HG02981 (cell line): ENCODE data around the gene KIAA1586.
"Not testable (repeated sequence)": the region's sequence is repeated elsewhere in the genome, so short reads cannot be mapped to it uniquely, and the experiment has no call there.

Experiments used
- ATAC-seq: cut with Tn5 transposase; IDR thresholded peaks from one replicate; pipeline ENCODE4 v1.9.1; 2021; ENCODE audit warnings: mild to moderate bottlenecking, moderate library complexity; ENCODE audit not compliant: unreplicated experiment

Gene KIAA1586, protein sequence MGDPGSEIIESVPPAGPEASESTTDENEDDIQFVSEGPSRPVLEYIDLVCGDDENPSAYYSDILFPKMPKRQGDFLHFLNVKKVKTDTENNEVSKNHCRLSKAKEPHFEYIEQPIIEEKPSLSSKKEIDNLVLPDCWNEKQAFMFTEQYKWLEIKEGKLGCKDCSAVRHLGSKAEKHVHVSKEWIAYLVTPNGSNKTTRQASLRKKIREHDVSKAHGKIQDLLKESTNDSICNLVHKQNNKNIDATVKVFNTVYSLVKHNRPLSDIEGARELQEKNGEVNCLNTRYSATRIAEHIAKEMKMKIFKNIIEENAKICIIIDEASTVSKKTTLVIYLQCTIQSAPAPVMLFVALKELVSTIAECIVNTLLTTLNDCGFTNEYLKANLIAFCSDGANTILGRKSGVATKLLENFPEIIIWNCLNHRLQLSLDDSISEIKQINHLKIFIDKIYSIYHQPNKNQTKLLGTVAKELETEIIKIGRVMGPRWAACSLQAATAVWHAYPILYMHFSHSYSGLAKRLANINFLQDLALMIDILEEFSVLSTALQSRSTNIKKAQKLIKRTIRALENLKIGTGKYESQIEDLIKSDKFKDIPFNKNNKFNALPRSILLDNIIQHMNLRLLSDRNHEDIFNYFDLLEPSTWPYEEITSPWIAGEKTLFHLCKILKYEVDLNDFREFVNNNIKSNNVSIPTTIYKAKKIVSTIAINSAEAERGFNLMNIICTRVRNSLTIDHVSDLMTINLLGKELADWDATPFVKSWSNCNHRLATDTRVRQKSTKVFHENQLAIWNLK

GRCh38 chr6:57046332-57047256 lies at the start of gene KIAA1586:
Gene KIAA1586 (plus strand): TSS chr6:57046693. CDS start chr6:57046756, 63 bp downstream.
- peak; percentile 94 for ATAC-seq

DNA sequence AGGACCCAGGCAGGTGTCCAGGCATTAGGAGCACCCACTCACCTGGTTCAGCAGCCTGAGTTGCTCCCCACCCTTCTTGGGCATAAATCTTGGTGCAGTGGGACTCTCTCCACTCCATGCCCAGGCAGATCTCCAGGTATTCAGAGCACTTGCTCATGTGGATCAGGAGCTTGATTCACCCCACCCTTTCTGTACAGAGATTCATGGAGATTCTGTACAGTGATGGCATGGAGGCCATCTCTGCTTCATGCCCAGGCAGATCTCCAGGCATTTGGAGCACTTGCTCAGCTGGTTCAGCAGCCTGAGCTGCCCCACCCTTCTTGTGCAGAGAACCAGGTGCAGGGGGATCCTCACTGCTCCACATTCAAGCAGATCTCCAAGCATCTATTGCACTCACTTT lies 47.4 kb upstream of the KIAA1586 start:
- no peak for ATAC-seq

- not testable (repeated sequence) for ATAC-seq
These were observed 46.7 kb upstream of the KIAA1586 start for GRCh38 chr6:56999748-57000147.

GRCh38 chr6:57002197-57002596 lies 44.3 kb upstream of the KIAA1586 start:
- no peak for ATAC-seq

GRCh38 chr6:57004292-57004691 lies 42.2 kb upstream of the KIAA1586 start:
- ATAC-seq, result no peak

- ATAC-seq, result no peak
These were observed 40.4 kb upstream of the KIAA1586 start for GRCh38 chr6:57006101-57006500.

DNA sequence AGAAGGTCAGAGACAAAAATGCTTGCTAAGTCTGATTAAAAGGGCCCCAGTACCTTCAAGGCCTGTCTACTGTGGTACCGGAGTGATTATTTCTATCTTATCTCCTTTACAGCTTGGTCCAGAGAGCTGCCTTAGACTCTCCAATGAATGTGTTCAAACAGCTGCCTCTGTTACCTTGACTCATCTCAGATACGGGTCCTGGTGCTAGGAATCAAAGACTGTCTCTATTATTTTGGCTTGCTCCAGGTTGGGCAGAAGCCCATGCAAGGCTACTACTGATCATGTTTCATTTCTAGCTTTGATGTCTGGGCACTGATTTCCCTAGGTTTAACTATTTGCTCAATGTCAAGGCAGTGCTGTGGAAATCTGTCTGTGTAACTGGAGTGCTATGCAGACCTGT lies 38.4 kb upstream of the KIAA1586 start:
- not testable (repeated sequence) for ATAC-seq

DNA sequence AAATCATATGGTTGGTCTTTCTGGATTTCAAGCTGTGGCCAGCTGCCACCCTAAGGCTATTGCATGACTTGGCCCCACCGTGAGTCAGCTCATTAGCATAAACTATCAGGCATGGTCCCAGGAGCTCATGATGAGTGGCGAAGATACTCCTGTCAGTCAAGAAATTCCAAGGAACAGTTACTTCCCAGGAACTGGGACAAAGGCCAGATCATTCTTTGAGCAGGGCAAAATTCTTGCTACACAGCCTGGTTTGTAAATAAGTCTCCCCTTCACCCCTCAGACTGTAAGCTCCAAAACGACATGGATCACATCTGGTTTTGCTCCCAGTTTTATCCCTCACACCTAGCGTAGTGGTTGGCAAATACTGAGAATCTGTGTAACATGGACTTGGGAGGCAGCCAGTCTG lies 33.0 kb upstream of the KIAA1586 start:
- ATAC-seq, result no peak

DNA sequence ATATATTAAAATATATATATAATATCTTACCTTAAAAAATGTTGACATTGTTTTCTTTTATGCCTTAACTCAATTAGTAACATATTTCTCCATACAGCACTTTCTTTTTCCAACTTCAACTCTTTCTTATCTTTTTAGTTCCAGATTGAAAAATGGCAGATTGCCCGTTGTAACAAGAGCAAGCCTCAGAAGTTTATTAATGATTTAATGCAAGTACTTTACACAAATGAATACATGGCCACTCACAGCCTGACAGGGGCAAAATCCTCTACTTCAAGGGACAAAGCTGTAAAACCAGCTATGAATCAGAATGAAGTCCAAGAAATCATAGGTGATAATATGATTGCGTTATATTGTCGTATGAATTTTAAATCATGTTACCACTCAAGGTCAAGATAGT lies 29.4 kb upstream of the KIAA1586 start:
- no peak for ATAC-seq

GRCh38 chr6:57017841-57018240 lies 28.7 kb upstream of the KIAA1586 start:
- ATAC-seq, result no peak

DNA sequence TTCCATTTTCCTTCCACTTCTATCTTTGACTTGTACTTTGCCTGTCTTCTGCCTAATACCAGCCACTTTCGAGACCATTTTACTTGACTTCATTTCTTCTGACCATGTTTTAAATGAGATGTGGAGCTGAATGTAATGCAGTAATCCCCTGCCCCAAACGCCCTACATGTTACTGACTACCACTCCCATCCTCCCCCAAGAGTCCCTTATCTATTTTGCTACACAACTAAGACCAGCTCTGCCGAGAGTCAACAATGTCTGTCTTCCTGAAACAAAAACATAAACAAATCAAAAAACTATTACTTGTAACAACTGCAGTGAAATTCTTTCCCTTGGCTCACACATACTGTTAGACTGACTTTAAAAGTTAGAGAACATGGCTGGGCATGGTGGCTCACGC lies 27.1 kb upstream of the KIAA1586 start:
- ATAC-seq, result no peak

DNA sequence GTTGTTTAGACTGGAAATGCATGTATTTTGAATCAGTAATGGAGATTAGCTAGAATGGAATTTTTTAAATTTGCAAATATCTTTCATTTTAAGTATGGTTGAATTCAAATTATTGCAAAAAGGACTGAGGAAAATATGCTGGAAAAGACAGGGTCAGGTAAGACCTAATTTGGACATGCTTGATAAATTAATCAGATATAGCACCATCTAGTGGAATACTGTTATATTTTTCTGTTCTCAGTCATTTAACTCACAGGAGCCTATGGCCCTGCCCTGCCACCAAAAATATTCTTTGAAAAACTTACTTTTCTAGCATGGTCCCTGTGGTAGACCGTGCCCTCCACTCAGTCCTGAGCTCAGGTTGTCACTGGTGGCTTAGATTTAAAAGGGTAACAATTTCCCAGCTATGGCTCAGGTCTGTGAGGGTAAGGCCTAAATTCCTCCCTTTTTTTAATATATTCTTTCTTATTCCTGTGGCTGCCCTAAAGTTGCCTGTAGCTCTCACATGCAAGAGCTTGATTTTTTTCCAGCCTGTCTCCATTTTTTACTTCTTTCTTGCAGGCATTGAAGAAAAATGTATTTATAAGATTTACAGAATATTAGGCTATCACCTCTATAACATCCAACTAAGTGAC lies 25.3 kb upstream of the KIAA1586 start:
- peak; percentile 85 for ATAC-seq

- ATAC-seq, result no peak
These were observed 22.2 kb upstream of the KIAA1586 start for GRCh38 chr6:57024321-57024720.

GRCh38 chr6:57024775-57025174 lies 21.7 kb upstream of the KIAA1586 start:
- ATAC-seq, result no peak

GRCh38 chr6:57026001-57026400 lies 20.5 kb upstream of the KIAA1586 start:
- ATAC-seq, result no peak

DNA sequence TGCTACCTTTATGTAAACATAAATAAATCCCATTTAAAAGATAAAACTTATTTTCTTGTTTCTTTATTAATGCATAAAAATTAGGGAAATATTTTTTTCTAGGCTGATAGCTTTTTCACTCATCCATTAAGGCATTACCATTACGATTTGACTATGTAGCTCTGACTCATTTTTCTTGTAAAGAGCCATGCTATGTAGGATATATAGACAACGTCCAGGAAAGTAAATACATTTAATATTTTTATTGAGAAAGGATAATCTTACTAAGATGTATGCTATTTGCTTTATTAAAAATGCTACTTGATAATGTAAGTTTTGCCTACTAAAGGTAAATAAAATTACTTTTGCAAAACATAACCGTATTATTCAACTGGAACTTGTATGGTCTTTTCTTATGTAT lies 19.2 kb upstream of the KIAA1586 start:
- ATAC-seq, result no peak

DNA sequence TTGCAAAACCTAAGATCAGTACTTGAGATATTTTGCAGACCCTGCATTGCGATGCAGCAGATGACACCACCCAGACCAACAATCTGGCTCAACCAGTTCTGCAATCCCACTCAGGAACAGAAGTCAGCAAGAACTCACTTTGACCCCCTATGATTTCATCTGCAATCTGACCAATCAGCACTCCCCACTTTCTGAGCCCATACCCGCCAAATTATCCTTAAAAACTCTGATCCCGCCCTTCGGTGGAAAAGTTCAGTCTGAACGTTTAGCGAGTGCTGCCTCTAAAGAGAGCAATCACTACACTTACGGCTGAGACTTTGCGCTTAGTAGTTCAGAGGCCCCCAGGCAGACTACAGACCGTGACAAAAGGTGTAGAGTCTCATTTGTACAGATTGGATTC lies 17.3 kb upstream of the KIAA1586 start:
- no peak for ATAC-seq

DNA sequence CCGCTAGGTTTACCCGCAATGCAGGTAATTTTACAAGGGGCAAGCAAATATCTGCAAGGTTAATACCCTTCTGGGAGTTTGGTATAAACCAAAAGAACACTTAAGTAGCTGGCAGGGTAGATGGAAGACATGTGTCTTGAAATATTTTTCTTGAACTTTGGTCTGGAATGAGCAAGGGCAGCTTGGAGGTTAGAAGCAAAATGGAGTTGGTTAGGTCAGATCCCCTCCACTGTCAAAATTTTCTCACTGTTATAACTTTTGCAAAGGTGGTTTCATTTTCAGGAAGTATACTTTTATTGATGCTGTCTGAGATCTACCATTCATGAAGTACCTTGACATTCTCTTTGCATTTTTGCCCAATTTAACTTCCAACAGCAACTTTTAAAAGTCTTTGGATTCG lies 13.3 kb upstream of the KIAA1586 start:
- no peak for ATAC-seq

DNA sequence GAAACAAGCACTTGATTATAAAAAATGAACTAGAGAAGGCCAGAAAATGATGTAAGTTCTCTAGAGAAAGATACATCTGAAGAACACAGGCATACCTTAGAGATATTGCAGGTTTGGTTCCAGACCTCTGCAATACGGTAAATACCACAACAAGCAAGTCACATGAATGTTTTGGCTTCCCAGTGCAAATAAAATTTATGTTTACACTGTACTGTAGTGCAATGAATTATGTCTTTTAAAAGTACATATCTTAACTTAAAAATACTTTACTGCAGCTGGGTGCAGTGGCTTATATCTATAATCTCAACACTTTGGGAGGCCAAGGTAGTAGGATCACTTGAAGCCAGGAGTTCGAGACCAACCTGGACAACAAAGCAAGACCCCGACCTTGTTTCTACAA lies 10.9 kb upstream of the KIAA1586 start:
- ATAC-seq, result no peak

- no peak for ATAC-seq
These were observed 7.6 kb upstream of the KIAA1586 start for GRCh38 chr6:57038906-57039305.

- no peak for ATAC-seq
These were observed 6.5 kb upstream of the KIAA1586 start for GRCh38 chr6:57040011-57040410.
